GM19023 (cell line): ENCODE data around the gene SIRPB2.
A peak's percentile ranks its signal among the peaks of the same experiment; 100 is the strongest.

Source experiments
- ATAC-seq: cut with Tn5 transposase; IDR thresholded peaks from one replicate; pipeline ENCODE4 v1.9.1; 2021; ENCODE audit warnings: mild to moderate bottlenecking, moderate library complexity; ENCODE audit not compliant: unreplicated experiment

SIRPB2 gene

DNA sequence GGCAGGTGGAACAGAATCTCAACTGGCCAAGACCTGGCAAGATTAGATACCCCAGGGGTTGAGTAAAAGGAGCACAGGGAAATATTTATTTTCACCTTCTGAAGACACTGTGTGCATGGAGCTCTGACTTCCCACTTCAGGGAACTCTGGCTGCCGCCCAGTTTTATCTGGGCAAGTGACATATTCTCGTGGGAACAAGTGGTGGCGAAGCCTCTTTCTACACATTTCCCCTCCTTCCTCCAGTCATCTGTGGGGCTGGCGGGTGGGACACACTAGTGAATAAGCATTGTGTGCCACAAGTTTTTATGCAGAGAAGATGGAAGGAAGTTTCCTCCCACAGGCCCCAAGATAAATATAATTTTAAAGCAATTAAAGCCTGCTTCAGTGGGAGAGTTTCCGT is 48.1 kb downstream of the SIRPB2 start:
- ATAC-seq = no peak

DNA sequence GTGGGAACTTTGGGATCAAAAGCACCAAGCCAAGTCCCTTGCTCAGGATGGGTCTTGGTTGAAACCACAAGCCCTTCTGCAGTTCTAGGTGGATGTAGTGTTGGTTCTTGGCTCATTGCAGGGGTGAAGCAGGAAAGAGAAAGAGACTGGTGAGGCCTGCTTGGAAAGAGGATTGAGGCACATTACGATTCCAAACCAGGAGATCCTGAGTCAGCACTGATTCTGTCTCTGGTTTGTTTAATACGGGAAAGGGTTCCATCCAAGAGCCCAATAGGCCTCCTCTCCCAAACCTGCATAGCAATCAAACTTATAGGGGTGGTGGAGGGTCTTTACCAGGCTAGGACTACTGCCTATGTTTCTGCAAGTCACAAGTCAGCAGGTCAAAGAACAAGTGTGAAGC is 48.9 kb downstream of the SIRPB2 start:
- no peak for ATAC-seq

DNA sequence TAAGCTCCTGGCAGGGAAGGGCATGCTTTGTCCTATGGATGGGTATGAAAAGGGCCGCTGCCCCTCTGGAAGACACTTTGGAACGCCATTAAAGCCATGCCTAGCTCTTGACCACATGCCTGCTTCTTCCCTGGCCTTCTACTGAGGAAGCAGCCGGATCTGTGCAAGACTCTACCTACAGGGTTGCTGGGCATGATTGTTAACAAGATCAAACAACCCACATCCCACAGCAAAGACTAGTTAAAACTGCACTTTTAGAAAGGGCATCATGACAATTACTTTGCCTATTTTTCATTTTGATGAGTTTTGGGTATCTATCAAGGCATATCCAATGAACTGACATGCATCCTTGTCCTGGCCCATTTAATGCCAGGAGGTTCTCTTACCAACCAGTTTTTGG is 50.1 kb downstream of the SIRPB2 start:
- ATAC-seq = no peak

DNA sequence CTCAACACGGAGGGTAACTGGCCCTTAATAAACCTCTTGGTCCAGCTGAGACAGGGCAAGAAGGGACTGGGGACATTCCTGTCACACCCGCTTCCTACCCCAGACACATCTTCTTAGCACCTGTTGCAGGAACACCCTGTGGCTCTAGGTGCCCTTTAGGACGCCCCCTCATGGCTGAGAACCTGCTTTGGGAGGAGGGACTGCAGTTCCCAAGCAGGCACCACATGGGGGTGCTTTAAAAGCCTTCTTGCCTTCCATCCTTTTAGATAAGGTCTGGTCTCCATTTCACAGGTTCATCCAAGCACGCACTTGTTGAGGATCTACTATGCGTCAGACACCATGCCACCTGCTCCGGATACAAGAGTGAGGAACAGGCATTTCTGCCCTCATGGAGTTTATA is 51.2 kb downstream of the SIRPB2 start:
- no peak for ATAC-seq

DNA sequence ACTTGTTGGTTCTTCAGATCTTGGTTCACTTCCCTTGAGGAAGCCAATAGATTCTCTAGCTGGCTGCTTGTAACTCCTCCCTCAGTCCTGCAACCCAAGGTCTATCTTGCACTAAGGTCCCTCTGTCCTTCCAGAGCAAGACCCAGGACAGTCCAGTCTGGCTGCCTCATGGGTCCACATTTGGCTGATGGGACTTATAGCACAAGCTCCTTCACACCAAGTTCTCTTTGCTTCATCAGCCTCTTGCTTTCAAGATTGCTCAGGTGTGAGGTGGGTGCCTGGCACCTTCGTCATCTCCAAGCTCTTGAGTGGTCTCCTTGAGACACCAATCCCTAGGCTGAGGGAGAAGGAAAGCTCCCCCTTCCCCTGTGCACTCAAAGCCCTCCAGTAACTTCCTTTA is 52.9 kb downstream of the SIRPB2 start:
- no peak for ATAC-seq

DNA sequence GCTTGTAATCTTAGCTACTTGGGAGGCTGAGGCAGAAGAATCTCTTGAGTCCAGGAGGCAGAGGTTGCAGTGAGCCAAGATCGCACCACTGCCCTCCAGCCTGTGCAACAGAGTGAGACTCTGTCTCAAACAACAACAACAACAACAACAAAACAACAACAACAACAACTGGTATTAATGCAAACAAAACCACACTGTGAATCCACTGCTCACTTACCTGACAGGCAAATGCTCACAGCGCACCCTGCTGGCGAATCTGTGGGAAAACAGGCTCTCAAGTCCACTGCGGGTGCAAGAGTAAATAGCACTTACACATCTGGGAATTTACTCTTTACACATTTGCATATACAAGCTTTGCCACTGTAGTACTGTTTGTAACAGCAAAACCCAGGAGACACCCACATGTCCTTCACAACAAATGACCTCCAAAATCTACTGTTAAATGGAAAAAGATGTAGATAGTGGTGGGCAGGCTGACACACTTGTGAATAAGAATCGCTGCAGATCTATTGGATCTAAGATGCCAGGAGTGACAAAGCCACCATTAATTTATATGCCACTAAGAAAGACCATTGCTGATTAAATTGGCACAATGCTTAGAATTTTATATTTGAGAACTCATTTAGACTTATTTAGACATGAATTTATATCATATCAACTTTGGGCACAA is 53.9 kb downstream of the SIRPB2 start:
- ATAC-seq = no peak

DNA sequence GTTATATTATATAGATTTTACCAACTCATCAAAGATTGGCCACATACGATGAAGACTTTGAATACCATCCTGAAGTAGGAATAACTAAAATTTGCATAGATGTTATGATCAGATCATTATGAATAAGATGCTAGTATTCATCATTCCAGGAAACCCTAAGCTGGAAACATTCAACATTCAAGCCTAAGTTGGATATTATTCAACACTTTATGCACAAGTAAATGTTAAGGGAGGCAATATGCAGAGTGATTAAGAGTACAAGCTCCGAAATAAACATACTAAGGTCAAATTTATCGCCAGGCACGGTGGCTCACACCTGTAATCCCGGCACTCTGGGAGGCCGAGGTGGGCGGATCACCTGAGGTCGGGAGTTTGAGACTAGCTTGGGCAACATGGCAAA is 55.0 kb downstream of the SIRPB2 start:
- ATAC-seq = no peak

DNA sequence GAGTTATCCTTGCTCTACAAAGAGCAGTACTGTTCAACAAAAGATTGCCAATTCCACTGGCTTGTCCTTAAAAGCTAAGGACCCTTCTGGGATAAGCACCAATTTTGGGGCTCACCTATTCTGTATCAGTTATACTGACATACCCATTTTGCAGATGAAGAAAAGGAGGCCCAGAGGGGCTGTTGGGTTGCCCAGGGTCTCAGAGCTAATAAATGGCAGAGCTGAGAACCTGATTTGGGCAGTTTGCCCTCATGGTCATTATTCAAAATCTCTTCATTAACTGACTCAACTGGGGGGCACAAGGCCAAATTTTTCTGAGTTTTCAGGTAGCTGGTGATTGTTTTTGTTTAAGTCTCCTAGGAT is 55.9 kb downstream of the SIRPB2 start:
- ATAC-seq = no peak

DNA sequence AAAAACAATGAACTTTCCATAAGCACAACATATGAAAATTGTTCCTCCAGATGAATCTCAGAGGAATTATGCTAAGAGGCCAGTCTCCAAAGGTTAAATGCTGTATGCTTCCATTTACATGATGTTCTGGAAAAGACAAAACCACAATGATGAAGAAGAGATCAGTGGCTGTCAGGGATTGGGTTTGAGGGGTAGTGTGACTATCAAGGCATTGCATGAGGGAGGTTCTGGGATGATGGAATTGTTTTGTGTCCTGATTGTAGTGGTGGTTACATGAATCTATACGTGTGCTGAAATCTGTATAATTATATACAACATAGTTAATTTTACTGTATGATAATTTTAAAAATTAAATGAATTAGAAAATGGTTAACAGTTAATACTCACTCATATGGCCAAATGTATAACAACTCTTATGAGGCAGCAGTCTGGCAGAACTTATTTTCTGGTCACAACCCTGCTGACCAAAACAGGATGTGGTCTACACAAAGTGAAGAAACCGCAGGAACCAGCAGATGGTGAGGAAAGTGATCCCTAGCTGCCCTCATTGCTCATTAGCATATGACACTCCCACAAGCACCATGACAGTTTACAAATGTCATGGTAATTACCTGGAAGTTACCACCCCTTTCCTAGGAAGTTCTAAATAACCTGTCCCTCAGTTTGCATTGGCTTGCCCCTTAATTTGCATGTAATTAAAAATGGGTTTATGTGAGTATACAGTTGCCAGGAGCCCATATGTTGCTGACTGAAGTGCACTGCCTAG is 56.5 kb downstream of the SIRPB2 start:
- ATAC-seq = peak; percentile 91

DNA sequence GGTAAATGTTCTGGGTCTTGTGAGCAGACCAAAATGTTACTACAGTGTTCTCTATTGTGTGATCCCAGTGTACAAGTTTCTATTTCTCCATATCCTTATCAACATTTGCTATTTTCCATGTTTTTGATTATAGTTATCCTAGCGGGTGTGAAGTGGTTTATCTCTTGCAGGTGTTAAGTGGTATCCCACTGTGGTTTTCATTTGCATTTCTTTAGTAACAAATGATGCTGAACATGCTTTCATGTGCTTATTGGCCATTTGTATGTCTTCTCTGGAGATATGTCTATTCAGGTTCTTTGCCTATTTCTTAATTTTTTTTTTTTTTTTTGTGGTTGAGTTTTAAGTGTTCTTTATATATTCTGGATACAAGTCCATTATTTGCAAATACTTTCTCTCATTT is 60.1 kb downstream of the SIRPB2 start:
- ATAC-seq = no peak

DNA sequence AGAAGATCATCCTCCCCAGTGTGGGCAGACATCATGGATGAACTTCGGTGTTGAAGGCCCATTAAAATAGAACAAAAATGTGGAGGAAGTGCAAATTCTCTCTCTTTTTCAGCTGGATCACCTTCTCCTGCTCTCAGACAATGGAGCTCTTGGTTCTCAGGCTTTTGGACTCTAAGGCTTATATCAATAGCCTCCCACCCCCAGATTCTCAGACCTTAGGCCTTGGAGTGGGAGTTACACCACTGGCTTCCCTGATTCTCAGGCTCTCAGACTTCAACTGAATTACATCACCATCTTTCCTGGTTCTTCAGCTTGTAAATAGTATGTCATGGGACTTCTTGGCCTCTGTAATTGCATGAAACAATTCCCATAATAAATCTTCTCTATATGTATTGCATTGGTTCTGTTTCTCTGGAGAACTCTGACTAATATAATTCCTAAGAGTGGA is 61.2 kb downstream of the SIRPB2 start:
- ATAC-seq = no peak

DNA sequence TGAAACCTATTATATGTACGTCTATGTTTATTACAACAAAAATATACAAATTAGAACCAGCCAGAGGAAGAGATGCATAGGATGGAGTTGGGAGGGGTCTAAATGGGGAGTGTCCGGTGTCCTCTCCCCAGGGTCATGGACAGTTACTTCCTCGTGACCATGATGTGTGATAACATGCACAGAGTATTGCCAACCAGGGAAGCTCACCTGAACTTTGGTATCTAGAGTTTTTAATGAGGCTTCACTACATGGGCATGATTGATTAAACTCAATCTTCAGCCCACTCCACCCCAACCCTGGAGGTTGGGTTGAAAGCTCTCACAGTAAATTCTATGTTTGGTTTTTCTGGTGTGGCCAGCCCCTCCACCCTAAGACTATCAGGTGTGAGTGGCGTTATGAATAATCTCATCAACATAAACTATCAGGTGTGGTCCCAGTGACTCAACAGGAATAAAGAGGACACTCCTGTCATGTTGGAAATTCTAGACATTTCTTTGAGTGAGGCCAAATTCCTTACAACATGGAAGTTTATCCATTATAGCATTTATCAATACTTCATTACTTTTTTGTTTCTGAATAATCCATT is 62.0 kb downstream of the SIRPB2 start:
- no peak for ATAC-seq

DNA sequence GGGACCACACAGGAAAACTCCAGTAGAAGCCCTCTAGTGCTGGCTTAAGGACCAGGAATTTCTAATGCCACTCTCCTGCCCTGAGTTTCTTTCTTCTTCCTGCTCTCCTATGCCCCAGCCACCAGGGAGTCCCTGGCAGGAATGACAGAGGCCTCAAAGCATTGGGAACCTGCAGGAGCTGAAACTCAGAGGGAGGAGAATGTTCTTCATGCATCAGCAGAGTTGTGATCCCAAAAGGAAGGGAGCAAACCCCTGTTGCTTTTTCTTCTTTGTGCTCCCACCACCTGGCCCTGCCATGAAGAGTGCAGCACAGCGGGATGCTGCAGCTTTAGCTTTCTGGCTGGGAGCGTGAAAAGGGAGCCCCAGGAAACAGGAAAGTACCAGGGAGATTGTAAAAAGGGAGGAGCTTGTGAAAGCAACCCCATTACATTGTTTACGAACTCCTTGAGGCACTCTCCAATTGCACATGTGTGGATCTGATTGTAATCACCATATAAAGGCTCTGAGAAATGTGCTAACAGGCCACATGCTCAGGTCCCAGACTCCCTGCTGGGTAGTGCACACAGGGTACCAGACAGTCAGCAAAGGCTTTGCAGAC is 63.7 kb downstream of the SIRPB2 start:
- ATAC-seq = no peak

DNA sequence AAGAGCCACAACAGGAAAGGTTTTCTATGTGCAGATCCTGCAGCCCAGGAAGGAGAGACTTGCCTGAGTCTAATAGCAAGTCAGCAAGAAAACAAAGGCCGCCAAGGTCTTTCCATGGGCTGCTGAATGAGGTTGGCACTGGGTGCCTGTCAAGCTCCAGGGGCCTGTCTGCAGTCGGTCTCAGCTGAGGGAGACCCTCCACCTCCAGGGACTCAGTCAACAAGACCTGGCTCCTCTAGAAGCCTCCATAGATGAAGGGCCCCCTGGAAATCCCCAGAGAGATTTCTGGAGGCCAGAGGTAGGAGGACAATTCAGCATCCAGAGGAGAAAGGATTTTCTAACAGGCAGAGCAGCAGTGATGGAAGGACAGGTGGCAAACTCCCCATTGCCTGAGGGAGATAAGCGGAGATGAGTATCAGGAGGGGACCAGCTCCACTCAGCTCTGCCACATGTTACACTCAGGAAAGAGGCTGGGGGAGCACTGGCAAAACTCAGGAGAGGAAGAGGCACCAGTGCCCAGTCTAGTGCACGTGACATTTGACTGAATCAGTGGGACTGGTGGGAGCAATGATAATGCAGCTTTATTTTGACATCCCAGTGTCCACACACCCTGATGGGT is 64.9 kb downstream of the SIRPB2 start:
- no peak for ATAC-seq
